SJCRH30 (cell line): Measurements from ENCODE around the gene TUFM. TPM values are rescaled to one million over a fixed set of nuclear protein-coding genes. Genes with fewer than 3 reads are reported as not detected.
"Not testable (repeated sequence)": the region's sequence is repeated elsewhere in the genome, so short reads cannot be mapped to it uniquely, and the experiment has no call there.

Source experiments
- DNase-seq, 2 experiments: peaks; one replicate each; pipeline ENCODE4 v3.0.0-alpha.2; 2015 to 2020
- H3K27ac ChIP-seq: fragments of 250-450 bp; sonication (Bioruptor Pico); 2 replicates; pipeline ENCODE4 v1.5.1; 2020; ENCODE audit warnings: mild to moderate bottlenecking, moderate library complexity
- H3K27me3 ChIP-seq: fragments of 250-450 bp; sonication (Bioruptor Pico); 2 replicates; pipeline ENCODE4 v1.5.1; 2020; ENCODE audit warnings: mild to moderate bottlenecking, moderate library complexity
- H3K36me3 ChIP-seq: fragments of 250-450 bp; sonication (Bioruptor Pico); 2 replicates; pipeline ENCODE4 v1.5.1; 2020; ENCODE audit warnings: mild to moderate bottlenecking, moderate library complexity
- H3K4me1 ChIP-seq: fragments of 250-450 bp; sonication (Bioruptor Pico); 2 replicates; pipeline ENCODE4 v1.5.1; 2020; ENCODE audit warnings: mild to moderate bottlenecking, moderate library complexity
- H3K4me3 ChIP-seq: fragments of 250-450 bp; sonication (Bioruptor Pico); 2 replicates; pipeline ENCODE4 v1.5.1; 2020; ENCODE audit warnings: mild to moderate bottlenecking, moderate library complexity
- H3K9me3 ChIP-seq: fragments of 250-450 bp; sonication (Bioruptor Pico); replicated peaks from 2 replicates; pipeline ENCODE4 v1.5.1; 2020; ENCODE audit warnings: mild to moderate bottlenecking, moderate library complexity
- total RNA-seq: library from RNA; depleted of rRNA; stranded (reverse); fragments of >200 nt; shearing (Covaris generic); gene quantifications from 2 replicates; pipeline ENCODE4 v1.2.3, GENCODE V29; 2014; rRNA removed

Gene TUFM
- 115 and 119 TPM in 2 replicates for total RNA-seq

GRCh38 chr16:28846080-28846932, at the start of gene TUFM:
Gene TUFM, minus strand, starts transcription at chr16:28846348. Its CDS starts 79 bp downstream, at chr16:28846269.
- peak; percentile 97 to 98 for DNase-seq
- Histone ChIP-seq H3K36me3 (peaks cover 30% of the 10 kb centered on the region), H3K4me1 (peaks cover 5% of the 10 kb centered on the region; the same call in 1 of the 2 replicates), H3K27ac (peak within 1 kb of the TSS; percentile 54), H3K27me3 (no peaks in the 10 kb centered on the region), H3K9me3 (no peaks in the 10 kb centered on the region), H3K4me3 (peak within 1 kb of the TSS; percentile 94)

- no peak for DNase-seq
- H3K36me3 ChIP-seq: peaks cover 30% of the 10 kb centered on the region
- H3K4me1 ChIP-seq: no peaks in the 10 kb centered on the region
- H3K9me3 ChIP-seq: no peaks in the 10 kb centered on the region
- H3K4me3 ChIP-seq: no peak overlapping the region
- H3K27ac ChIP-seq: no peak overlapping the region
- H3K27me3 ChIP-seq: no peaks in the 10 kb centered on the region
Observed at GRCh38 chr16:28895609-28896008, 49.5 kb upstream of the TUFM start.

GRCh38 chr16:28893291-28893690, 47.1 kb upstream of the TUFM start:
- Histone ChIP-seq H3K4me1 (no peaks in the 10 kb centered on the region), H3K9me3 (no peaks in the 10 kb centered on the region), H3K27me3 (no peaks in the 10 kb centered on the region), H3K36me3 (peaks cover 29% of the 10 kb centered on the region), H3K4me3 (no peak overlapping the region), H3K27ac (no peak overlapping the region)
- no peak for DNase-seq

GRCh38 chr16:28891964-28892890, 46.1 kb upstream of the TUFM start:
- Histone ChIP-seq H3K9me3 (no peaks in the 10 kb centered on the region), H3K4me1 (no peaks in the 10 kb centered on the region), H3K27ac (no peak overlapping the region), H3K27me3 (no peaks in the 10 kb centered on the region), H3K4me3 (no peak overlapping the region), H3K36me3 (peaks cover 24% of the 10 kb centered on the region)
- no peak for DNase-seq

- H3K4me1 ChIP-seq, DNase-seq, H3K4me3 ChIP-seq, H3K27ac ChIP-seq, H3K27me3 ChIP-seq, H3K9me3 ChIP-seq: not testable (repeated sequence)
- H3K36me3 ChIP-seq: peaks cover 27% of the 10 kb centered on the region
Observed at GRCh38 chr16:28890355-28890754, 44.2 kb upstream of the TUFM start.

GRCh38 chr16:28886945-28887344, 40.8 kb upstream of the TUFM start:
- Histone ChIP-seq H3K27ac (no peak overlapping the region), H3K4me1 (peaks cover 10% of the 10 kb centered on the region), H3K27me3 (no peaks in the 10 kb centered on the region), H3K4me3 (no peak overlapping the region), H3K9me3 (no peaks in the 10 kb centered on the region), H3K36me3 (peaks cover 20% of the 10 kb centered on the region)
- no peak for DNase-seq

- peaks cover 11% of the 10 kb centered on the region for H3K36me3 ChIP-seq
- DNase-seq: no peak
- no peak overlapping the region for H3K4me3 ChIP-seq
- H3K27me3 ChIP-seq: no peaks in the 10 kb centered on the region
- no peaks in the 10 kb centered on the region for H3K9me3 ChIP-seq
- no peak overlapping the region for H3K27ac ChIP-seq
- H3K4me1 ChIP-seq: peaks cover 16% of the 10 kb centered on the region
Observed at GRCh38 chr16:28884045-28884444, 37.9 kb upstream of the TUFM start.

GRCh38 chr16:28883221-28883996, 37.3 kb upstream of the TUFM start:
- no peak for DNase-seq
- Histone ChIP-seq H3K4me3 (no peak overlapping the region), H3K9me3 (no peaks in the 10 kb centered on the region)

GRCh38 chr16:28882551-28883160, 36.5 kb upstream of the TUFM start:
- no peaks in the 10 kb centered on the region for H3K27me3 ChIP-seq
- H3K4me3 ChIP-seq: no peak overlapping the region
- peaks cover 9% of the 10 kb centered on the region for H3K36me3 ChIP-seq
- H3K9me3 ChIP-seq: no peaks in the 10 kb centered on the region
- peak; percentile 62 to 74 for DNase-seq
- peaks cover 21% of the 10 kb centered on the region for H3K4me1 ChIP-seq
- no peak overlapping the region for H3K27ac ChIP-seq

More at GRCh38 chr16:28883221-28883996, 37.3 kb upstream of the TUFM start:
- H3K27ac ChIP-seq: no peak overlapping the region
- H3K4me1 ChIP-seq: peaks cover 16% of the 10 kb centered on the region
- H3K27me3 ChIP-seq: no peaks in the 10 kb centered on the region
- peaks cover 11% of the 10 kb centered on the region for H3K36me3 ChIP-seq

- H3K27me3 ChIP-seq, H3K36me3 ChIP-seq, H3K27ac ChIP-seq, H3K4me3 ChIP-seq, DNase-seq, H3K9me3 ChIP-seq: not testable (repeated sequence)
- H3K4me1 ChIP-seq: peaks cover 29% of the 10 kb centered on the region
Observed at GRCh38 chr16:28881565-28881964, 35.4 kb upstream of the TUFM start.

GRCh38 chr16:28880955-28881354, 34.8 kb upstream of the TUFM start:
- peak overlapping the region; percentile 67 for H3K4me3 ChIP-seq
- no peaks in the 10 kb centered on the region for H3K27me3 ChIP-seq
- peaks cover 35% of the 10 kb centered on the region for H3K4me1 ChIP-seq
- no peak overlapping the region; the same call in 1 of the 2 replicates for H3K27ac ChIP-seq
- H3K36me3 ChIP-seq: peaks cover 3% of the 10 kb centered on the region
- H3K9me3 ChIP-seq: no peaks in the 10 kb centered on the region
- no peak for DNase-seq

- no peaks in the 10 kb centered on the region for H3K27me3 ChIP-seq
- peaks cover 39% of the 10 kb centered on the region for H3K4me1 ChIP-seq
- peak in 1 of 2 experiments; percentile 90 for DNase-seq
- H3K9me3 ChIP-seq: no peaks in the 10 kb centered on the region
- peaks cover 3% of the 10 kb centered on the region for H3K36me3 ChIP-seq
- peak overlapping the region; percentile 81; the same call in 1 of the 2 replicates for H3K27ac ChIP-seq
- H3K4me3 ChIP-seq: peak overlapping the region; percentile 67
Observed at GRCh38 chr16:28880589-28880915, 34.4 kb upstream of the TUFM start.

- peak overlapping the region; percentile 67 for H3K4me3 ChIP-seq
- DNase-seq: peak; percentile 92 to 95
- no peaks in the 10 kb centered on the region for H3K9me3 ChIP-seq
- H3K27ac ChIP-seq: peak overlapping the region; percentile 81
- H3K27me3 ChIP-seq: no peaks in the 10 kb centered on the region
- peaks cover 44% of the 10 kb centered on the region for H3K4me1 ChIP-seq
- H3K36me3 ChIP-seq: peaks cover 3% of the 10 kb centered on the region
Observed at GRCh38 chr16:28879841-28880588, 33.9 kb upstream of the TUFM start.
